Osteocyte (in vitro differentiated cells): ENCODE data around the gene GLIPR2. TPM values are rescaled to one million over a fixed set of nuclear protein-coding genes. Genes with fewer than 3 reads are reported as not detected.

Source experiments
- DNase-seq: peaks from one replicate; pipeline ENCODE4 v3.0.0; 2021; ENCODE audit warnings: mixed read lengths; ENCODE audit not compliant: unreplicated experiment; ENCODE audit errors: extremely low spot score
- H3K27ac Mint-ChIP-seq: one replicate; pipeline ENCODE4 v1.8.0; 2021; ENCODE audit warnings: mild to moderate bottlenecking, mixed read lengths; ENCODE audit not compliant: unreplicated experiment
- H3K27me3 Mint-ChIP-seq: one replicate; pipeline ENCODE4 v1.8.0; 2021; ENCODE audit warnings: mixed read lengths; ENCODE audit not compliant: unreplicated experiment
- H3K36me3 Mint-ChIP-seq: one replicate; pipeline ENCODE4 v1.8.0; 2021; ENCODE audit warnings: mixed read lengths; ENCODE audit not compliant: unreplicated experiment
- H3K4me1 Mint-ChIP-seq: one replicate; pipeline ENCODE4 v1.8.0; 2021; ENCODE audit warnings: mixed read lengths; ENCODE audit not compliant: unreplicated experiment
- H3K4me3 Mint-ChIP-seq: one replicate; pipeline ENCODE4 v1.8.0; 2021; ENCODE audit warnings: mild to moderate bottlenecking, moderate library complexity, mixed read lengths; ENCODE audit not compliant: unreplicated experiment
- H3K9me3 Mint-ChIP-seq: one replicate; pipeline ENCODE4 v1.8.0; 2021; ENCODE audit warnings: mixed read lengths; ENCODE audit not compliant: unreplicated experiment
- total RNA-seq: library from RNA; stranded (reverse); gene quantifications from 2 replicates; pipeline ENCODE4 v1.2.1, GENCODE V29; 2021
- TF ChIP-seq, protein P1 (sequence below): fragments of 200-600 bp; sonication (generic); IDR thresholded peaks from 2 replicates; pipeline ENCODE4 v1.5.0; 2021; ENCODE audit warnings: antibody characterized with exemption, mild to moderate bottlenecking, moderate library complexity

Gene GLIPR2
- total RNA-seq, 1 donor from 2014 or later: 30.6 TPM

DNA sequence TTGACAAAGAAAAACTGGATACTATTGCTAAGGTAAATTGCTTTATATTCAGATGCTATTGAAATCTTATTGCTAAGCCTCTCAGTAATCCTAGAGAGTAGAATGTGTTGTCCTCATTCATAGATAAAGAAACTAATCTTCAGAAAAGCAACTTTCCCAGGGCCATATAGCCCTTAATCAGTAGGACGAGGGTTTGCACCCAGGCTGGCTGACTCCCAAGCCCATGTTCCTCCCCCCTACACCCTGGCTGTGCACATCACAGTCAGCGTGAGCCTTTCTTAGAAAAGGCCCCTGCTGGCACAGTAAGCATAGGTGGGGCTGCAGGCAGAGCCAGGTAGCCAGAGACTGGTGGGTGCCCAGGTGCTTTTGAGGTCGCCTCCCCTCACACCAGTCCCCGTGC lies 15.8 kb upstream of the GLIPR2 start:
- no peak for DNase-seq
- TF ChIP-seq, protein P1, sequence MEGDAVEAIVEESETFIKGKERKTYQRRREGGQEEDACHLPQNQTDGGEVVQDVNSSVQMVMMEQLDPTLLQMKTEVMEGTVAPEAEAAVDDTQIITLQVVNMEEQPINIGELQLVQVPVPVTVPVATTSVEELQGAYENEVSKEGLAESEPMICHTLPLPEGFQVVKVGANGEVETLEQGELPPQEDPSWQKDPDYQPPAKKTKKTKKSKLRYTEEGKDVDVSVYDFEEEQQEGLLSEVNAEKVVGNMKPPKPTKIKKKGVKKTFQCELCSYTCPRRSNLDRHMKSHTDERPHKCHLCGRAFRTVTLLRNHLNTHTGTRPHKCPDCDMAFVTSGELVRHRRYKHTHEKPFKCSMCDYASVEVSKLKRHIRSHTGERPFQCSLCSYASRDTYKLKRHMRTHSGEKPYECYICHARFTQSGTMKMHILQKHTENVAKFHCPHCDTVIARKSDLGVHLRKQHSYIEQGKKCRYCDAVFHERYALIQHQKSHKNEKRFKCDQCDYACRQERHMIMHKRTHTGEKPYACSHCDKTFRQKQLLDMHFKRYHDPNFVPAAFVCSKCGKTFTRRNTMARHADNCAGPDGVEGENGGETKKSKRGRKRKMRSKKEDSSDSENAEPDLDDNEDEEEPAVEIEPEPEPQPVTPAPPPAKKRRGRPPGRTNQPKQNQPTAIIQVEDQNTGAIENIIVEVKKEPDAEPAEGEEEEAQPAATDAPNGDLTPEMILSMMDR: no peak
- Mint-ChIP-seq H3K9me3 (no peaks in the 10 kb centered on the region), H3K36me3 (peaks cover 50% of the 10 kb centered on the region), H3K4me1 (no peaks in the 10 kb centered on the region), H3K27me3 (no peaks in the 10 kb centered on the region), H3K27ac (no peak overlapping the region), H3K4me3 (no peak overlapping the region)

DNA sequence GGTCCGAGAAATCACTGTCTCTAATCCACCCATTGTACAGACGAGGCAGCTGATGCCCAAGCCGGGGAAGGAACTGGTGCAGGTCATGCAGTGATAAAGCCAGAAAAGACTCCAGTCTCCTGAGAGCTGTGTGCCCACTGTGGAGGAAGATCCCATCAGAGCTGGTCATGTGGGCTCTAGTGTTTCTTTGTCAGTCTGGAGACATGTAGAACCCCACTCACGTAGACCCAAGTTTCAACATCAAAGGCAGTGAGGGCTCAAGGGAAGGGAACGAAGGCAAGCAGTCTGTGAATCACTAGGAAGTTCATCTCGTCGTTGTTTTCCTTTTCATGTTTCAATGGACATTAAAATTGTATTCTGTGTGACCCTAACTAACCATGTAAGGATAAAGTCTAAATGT lies 14.6 kb upstream of the GLIPR2 start:
- H3K27ac Mint-ChIP-seq: no peak overlapping the region
- H3K36me3 Mint-ChIP-seq: peaks cover 44% of the 10 kb centered on the region
- DNase-seq: no peak
- peaks cover 3% of the 10 kb centered on the region for H3K4me1 Mint-ChIP-seq
- no peaks in the 10 kb centered on the region for H3K9me3 Mint-ChIP-seq
- TF ChIP-seq, protein P1: no peak
- H3K4me3 Mint-ChIP-seq: no peak overlapping the region
- no peaks in the 10 kb centered on the region for H3K27me3 Mint-ChIP-seq

DNA sequence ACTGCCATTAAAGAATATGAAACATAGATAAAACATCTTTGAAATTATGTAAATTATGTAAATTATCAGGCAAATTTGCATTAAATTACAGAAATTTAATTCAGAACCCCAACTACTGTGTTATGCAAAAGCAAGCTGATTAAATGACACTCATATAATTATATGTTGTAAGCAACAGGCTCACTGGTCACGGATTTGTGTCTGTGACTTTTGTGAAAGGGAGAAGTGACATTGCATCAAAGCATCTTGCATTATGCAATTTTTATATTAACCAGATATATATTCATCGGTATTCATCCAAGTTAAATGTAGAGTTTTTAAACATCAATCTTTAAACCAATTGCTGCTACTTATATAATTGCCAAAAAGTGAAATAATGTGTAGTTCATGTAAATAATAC lies 13.0 kb upstream of the GLIPR2 start:
- TF ChIP-seq, protein P1: no peak
- Mint-ChIP-seq H3K4me3 (no peak overlapping the region), H3K36me3 (peaks cover 33% of the 10 kb centered on the region), H3K9me3 (no peaks in the 10 kb centered on the region), H3K4me1 (peaks cover 3% of the 10 kb centered on the region), H3K27ac (no peak overlapping the region), H3K27me3 (no peaks in the 10 kb centered on the region)
- no peak for DNase-seq

DNA sequence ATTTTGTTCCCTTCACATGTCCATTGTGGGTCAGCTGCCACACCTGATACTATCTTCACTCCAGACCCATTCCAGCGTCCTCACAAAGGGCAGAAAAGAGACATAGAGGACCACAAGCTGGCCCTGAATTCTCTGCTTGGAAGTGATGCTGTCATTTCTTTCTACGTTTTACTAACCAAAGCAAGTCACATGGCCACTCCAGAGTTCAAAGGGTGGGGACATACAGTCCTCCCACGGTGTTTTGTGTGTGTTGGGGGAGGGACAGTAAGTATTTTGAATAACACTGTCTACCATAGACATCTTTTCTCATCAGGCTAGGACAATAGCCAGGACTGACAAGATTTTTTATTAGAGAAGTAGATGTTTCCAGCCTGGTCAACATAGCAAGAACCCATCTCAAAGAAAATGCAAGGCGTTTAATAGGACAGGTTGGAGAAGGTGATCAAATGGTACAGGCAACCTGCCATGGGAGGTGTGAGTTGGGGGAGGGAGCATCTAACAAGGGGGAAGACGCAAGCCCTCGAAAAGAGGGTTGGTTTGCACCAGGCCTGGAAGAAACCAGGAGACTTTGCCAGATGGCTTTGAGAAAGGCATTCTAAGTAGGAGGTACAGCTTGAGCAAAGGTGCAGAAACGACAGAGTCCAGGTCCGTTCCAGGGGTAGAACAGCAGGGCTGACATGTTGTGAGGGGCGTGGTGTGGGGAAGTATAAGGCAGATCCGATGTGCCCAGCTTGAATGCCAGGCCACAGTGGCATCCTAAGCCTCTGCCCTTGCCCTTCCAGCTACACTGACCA lies 11.3 kb upstream of the GLIPR2 start:
- peaks cover 3% of the 10 kb centered on the region for H3K4me1 Mint-ChIP-seq
- peaks cover 25% of the 10 kb centered on the region for H3K36me3 Mint-ChIP-seq
- no peak overlapping the region for H3K27ac Mint-ChIP-seq
- TF ChIP-seq, protein P1: no peak
- H3K27me3 Mint-ChIP-seq: no peaks in the 10 kb centered on the region
- no peaks in the 10 kb centered on the region for H3K9me3 Mint-ChIP-seq
- no peak overlapping the region for H3K4me3 Mint-ChIP-seq
- peak; percentile 66 for DNase-seq

DNA sequence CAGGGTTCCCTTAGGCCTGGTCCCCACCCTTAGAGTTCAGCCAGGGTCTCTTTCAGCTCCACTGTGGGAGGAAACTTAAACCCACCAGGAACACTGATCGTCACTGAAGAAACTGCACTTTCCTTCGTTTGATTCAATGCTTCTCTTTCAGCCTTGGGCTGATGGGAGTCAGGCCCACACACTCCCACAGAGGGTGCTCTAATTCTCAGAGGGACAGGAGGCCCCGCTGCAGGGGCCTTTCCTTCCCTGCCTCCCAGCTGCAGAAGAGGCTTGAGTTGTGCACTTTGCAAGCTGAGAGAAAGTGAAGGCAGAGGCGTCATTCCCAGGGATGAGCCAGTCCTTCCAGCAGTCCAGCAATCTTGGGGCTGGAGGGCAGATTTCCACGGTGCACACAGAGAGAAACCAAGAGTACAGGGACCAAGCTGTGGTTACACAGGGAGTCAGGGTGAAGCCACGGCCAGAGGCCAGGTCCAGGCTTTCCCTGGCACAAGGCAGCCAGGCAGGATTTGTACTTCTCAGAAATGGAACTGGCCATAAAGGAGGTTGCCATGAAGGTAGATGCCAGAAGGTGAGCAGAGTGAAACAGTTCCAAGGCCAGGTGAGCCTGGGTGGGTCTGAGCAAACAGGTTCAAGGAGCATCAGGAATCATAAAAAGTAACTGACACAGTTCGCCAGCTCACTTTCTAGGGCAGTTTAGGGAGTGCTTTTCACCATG lies 10.4 kb upstream of the GLIPR2 start:
- no peaks in the 10 kb centered on the region for H3K27me3 Mint-ChIP-seq
- no peaks in the 10 kb centered on the region for H3K9me3 Mint-ChIP-seq
- peaks cover 3% of the 10 kb centered on the region for H3K4me1 Mint-ChIP-seq
- peak; percentile 62 for DNase-seq
- peaks cover 22% of the 10 kb centered on the region for H3K36me3 Mint-ChIP-seq
- TF ChIP-seq, protein P1: no peak
- H3K27ac Mint-ChIP-seq: no peak overlapping the region
- no peak overlapping the region for H3K4me3 Mint-ChIP-seq
